Smooth muscle cell (in vitro differentiated cells): ENCODE measurements around the gene ZFYVE9. TPM values are rescaled to one million over a fixed set of nuclear protein-coding genes. Genes with fewer than 3 reads are reported as not detected.
A peak's percentile ranks its signal among the peaks of the same experiment; 100 is the strongest.

Source experiments
- DNase-seq: peaks from one replicate; lab custom pipeline; 2025; ENCODE audit not compliant: unreplicated experiment; lab: John Stamatoyannopoulos, UW
- H2AFZ ChIP-seq: fragments of 200-600 bp; sonication (generic); 2 replicates; pipeline ENCODE4 v1.6.0; 2016; ENCODE audit warnings: antibody characterized with exemption, low read depth, mild to moderate bottlenecking
- H3F3A ChIP-seq: fragments of 200-600 bp; sonication (generic); 2 replicates; pipeline ENCODE4 v1.6.0; 2017; ENCODE audit warnings: antibody characterized with exemption, low read depth
- H3K27ac ChIP-seq: fragments of 200-600 bp; sonication (generic); 2 replicates; pipeline ENCODE4 v1.5.1; 2016; ENCODE audit warnings: low read depth, mild to moderate bottlenecking
- H3K27me3 ChIP-seq: fragments of 200-600 bp; sonication (generic); 2 replicates; pipeline ENCODE4 v1.6.1; 2016; ENCODE audit warnings: low read depth, mild to moderate bottlenecking
- H3K36me3 ChIP-seq: fragments of 200-600 bp; sonication (generic); 2 replicates; pipeline ENCODE4 v1.5.1; 2016; ENCODE audit warnings: low read depth
- H3K4me1 ChIP-seq: fragments of 200-600 bp; sonication (generic); 2 replicates; pipeline ENCODE4 v1.5.1; 2016; ENCODE audit warnings: low read depth
- H3K4me2 ChIP-seq: fragments of 200-600 bp; sonication (generic); 2 replicates; pipeline ENCODE4 v1.6.0; 2016; ENCODE audit warnings: mild to moderate bottlenecking
- H3K4me3 ChIP-seq: fragments of 200-600 bp; sonication (generic); 2 replicates; pipeline ENCODE4 v1.5.1; 2016; ENCODE audit warnings: mild to moderate bottlenecking
- H3K79me2 ChIP-seq: fragments of 200-600 bp; sonication (generic); 2 replicates; pipeline ENCODE4 v1.6.0; 2016; ENCODE audit warnings: low read depth, mild to moderate bottlenecking
- H3K9ac ChIP-seq: fragments of 200-600 bp; sonication (generic); 2 replicates; pipeline ENCODE4 v1.6.0; 2016; ENCODE audit warnings: low read depth
- H3K9me3 ChIP-seq: fragments of 200-600 bp; sonication (generic); replicated peaks from 2 replicates; pipeline ENCODE4 v1.5.1; 2016; ENCODE audit warnings: low read depth
- H4K20me1 ChIP-seq: fragments of 200-600 bp; sonication (generic); 2 replicates; pipeline ENCODE4 v1.6.0; 2016; ENCODE audit warnings: low read depth
- CTCF ChIP-seq: fragments of 200-600 bp; sonication (generic); IDR thresholded peaks from 2 replicates; pipeline ENCODE4 v1.5.1; 2017; ENCODE audit warnings: borderline replicate concordance, mild to moderate bottlenecking, antibody characterized with exemption; ENCODE audit not compliant: insufficient read depth, poor library complexity, severe bottlenecking
- WGBS: methylation state at CpG from one replicate; pipeline ENCODE4 v1.1.7; 2016; ENCODE audit warnings: low lambda C conversion rate; 5-methylcytosine and 5-hydroxymethylcytosine counted together
- polyA plus RNA-seq: library from polyadenylated mRNA; unstranded; fragments of >200 nt; fragmentation: Nextera tagmentation; extraction: Ambion mirVana; gene quantifications from 2 replicates; pipeline ENCODE4 v1.2.1, GENCODE V29; 2016
- total RNA-seq: library from RNA; depleted of rRNA; stranded (reverse); fragments of >200 nt; gene quantifications from 2 replicates; pipeline ENCODE4 v1.2.3, GENCODE V29; 2014

ZFYVE9 gene
- total and polyA plus RNA-seq, 2 experiments from 2014 or later = 2.7 to 19.1 TPM

- H3K36me3 ChIP-seq = peaks cover 14% of the 10 kb centered on the region
- no peak overlapping the region for H2AFZ ChIP-seq
- H3K9ac ChIP-seq = no peak overlapping the region
Observed at GRCh38 chr1:52359676-52360594, 218.0 kb downstream of the ZFYVE9 start.

GRCh38 chr1:52360595-52360968 is 218.7 kb downstream of the ZFYVE9 start:
- Histone ChIP-seq H3K27me3 (no peaks in the 10 kb centered on the region), H3K9me3 (no peaks in the 10 kb centered on the region), H3K4me2 (no peak overlapping the region), H4K20me1 (peaks cover 11% of the 10 kb centered on the region), H3K27ac (no peak overlapping the region), H3K9ac (no peak overlapping the region), H3K79me2 (peaks cover 12% of the 10 kb centered on the region), H3K4me3 (no peak overlapping the region), H2AFZ (no peak overlapping the region), H3K4me1 (peaks cover 6% of the 10 kb centered on the region), H3K36me3 (peaks cover 8% of the 10 kb centered on the region), H3F3A (no peaks in the 10 kb centered on the region)
- DNase-seq = no peak
- WGBS = 96% methylated on average over 7 of the region's 7 CpGs
- TF ChIP-seq CTCF = no peak

More at GRCh38 chr1:52359676-52360594, 218.0 kb downstream of the ZFYVE9 start:
- Histone ChIP-seq H4K20me1 (peaks cover 11% of the 10 kb centered on the region), H3F3A (peaks cover 2% of the 10 kb centered on the region), H3K4me2 (no peak overlapping the region), H3K27ac (no peak overlapping the region), H3K4me3 (no peak overlapping the region), H3K4me1 (peaks cover 4% of the 10 kb centered on the region), H3K9me3 (no peaks in the 10 kb centered on the region), H3K79me2 (peaks cover 10% of the 10 kb centered on the region), H3K27me3 (no peaks in the 10 kb centered on the region)
- DNase-seq = no peak
- TF ChIP-seq CTCF = no peak
- 99% methylated on average over 24 of the region's 24 CpGs for WGBS

- Histone ChIP-seq H3F3A (peaks cover 5% of the 10 kb centered on the region), H3K27me3 (no peaks in the 10 kb centered on the region), H3K9me3 (no peaks in the 10 kb centered on the region), H3K4me2 (peak overlapping the region; percentile 94), H3K9ac (peak overlapping the region; percentile 94), H2AFZ (no peak overlapping the region), H3K27ac (peak overlapping the region; percentile 92), H3K4me1 (peaks cover 9% of the 10 kb centered on the region), H3K4me3 (peak overlapping the region; percentile 83), H3K79me2 (peaks cover 12% of the 10 kb centered on the region), H4K20me1 (peaks cover 11% of the 10 kb centered on the region), H3K36me3 (no peaks in the 10 kb centered on the region)
- WGBS = 86% methylated on average over 5 of the region's 5 CpGs
- TF ChIP-seq CTCF = no peak
- no peak for DNase-seq
Observed at GRCh38 chr1:52364235-52364839, 222.4 kb downstream of the ZFYVE9 start.
